ENCODE data around the gene PKHD1.
"Not testable (repeated sequence)": the region's sequence is repeated elsewhere in the genome, so short reads cannot be mapped to it uniquely, and the experiment has no call there.

The PKHD1 gene

DNA sequence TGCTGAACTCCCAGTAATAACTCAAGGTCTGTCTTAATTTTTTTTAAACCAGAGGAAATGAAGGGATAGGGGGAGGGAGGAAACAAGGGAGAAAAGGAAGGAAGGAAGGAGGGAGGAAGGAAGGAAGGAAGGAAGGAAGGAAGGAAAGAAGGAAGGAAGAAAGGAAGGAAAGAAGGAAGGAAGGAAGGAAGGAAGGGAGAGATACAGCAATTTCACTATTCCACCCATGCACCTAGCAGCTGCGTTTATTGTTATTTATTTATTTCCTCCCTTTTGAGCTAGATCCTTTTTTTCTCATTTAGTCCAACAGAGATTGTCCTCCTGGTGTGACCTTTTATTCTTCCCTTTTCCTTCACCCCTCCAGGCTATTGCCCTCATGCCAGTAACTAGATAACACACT lies 97.6 kb downstream of the PKHD1 start:
- no peak for DNase-seq (ENCODE audit: low spot score)

DNA sequence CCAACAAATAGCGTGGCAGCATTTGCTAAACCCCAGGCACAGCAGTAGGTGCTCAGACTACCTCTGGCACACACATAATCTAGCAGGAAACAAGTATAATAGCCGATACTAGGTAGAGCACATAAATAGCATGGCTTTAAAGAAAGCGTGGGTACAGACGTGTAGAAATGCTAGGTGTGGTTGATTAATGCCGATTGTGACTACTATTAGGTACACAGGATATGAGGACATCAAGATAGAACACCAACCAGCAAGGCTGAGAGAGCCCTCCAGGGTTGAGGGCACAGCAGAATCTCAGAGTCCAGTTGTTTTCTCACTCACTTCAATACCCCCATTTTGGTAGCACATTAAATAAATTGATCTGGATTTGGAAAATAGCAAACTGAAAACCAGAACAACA lies 100.5 kb downstream of the PKHD1 start:
- DNase-seq (ENCODE audit: low spot score): no peak

DNA sequence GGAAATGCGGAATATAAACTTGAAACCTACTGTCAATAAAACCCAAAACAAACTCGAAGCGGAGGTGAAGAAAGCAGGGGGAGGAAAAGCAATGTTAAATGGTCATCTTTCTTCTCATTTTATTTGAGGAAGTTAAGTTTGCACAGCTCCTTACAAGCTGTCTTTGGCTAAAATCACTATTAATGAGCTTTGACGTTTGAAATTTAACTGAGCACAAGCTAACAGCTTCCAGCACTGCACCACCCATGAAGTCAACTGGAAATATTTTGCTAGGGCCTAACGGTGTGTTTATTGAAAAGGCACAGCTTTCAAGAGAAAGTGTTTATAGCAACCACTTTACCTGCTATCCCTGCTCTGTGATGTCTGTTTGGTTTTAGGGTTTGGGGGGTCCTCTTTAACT lies 103.8 kb downstream of the PKHD1 start:
- DNase-seq (ENCODE audit: low spot score): no peak

DNA sequence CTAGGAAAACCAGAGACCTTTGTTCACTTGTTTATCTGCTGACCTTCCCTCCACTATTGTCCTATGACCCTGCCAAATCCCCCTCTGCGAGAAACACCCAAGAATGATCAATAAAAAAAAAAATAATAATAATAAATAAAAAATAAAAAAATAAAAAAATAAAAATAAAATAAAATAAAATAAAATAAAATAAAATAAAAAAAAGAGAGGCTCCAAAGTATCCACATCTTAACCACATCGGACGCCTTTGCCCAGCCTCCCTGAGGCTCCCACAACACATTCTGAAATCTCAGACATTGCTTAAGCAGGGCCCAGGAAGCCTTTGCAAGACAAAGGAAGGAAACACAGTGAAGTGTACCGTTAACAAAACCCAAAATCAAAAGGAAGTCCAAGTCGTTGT lies 104.7 kb downstream of the PKHD1 start:
- not testable (repeated sequence) for DNase-seq (ENCODE audit: low spot score)

DNA sequence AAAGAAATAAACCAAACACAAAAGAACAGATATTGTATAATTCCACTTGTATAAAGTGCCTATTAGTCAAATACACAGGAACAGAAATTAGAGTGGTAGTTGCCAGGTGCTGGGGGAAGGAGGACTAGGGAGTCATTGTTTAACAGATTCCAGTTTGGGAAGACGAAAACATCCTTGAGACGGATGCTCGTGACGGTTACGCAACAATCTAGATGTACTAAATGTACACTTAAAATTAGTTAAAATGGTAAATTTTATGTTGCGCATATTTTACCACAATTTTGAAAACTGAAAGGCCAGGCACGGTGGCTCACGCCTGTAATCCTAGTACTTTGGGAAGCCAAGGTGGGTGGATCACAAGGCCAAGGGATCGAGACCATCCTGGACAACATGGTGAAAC lies 111.0 kb downstream of the PKHD1 start:
- no peak for DNase-seq (ENCODE audit: low spot score)

DNA sequence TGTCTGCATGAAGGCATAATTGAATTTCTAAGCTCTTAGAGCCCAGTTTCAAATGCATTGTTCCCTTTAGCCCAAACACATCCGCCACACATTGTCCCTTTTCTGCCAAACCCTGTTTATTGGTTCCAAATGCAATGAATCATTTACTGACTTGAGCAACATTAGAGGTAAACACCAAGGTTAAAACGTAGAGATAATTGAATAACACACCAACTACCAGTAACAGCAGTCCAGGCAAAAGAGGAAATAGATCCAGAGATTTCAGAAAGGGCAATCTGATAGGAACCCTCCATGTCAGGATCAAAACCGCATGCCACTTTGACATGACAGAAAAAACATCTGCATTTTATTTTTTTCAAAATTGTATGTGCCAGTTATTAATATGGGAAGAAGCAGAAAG lies 114.8 kb downstream of the PKHD1 start:
- DNase-seq (ENCODE audit: low spot score): no peak

DNA sequence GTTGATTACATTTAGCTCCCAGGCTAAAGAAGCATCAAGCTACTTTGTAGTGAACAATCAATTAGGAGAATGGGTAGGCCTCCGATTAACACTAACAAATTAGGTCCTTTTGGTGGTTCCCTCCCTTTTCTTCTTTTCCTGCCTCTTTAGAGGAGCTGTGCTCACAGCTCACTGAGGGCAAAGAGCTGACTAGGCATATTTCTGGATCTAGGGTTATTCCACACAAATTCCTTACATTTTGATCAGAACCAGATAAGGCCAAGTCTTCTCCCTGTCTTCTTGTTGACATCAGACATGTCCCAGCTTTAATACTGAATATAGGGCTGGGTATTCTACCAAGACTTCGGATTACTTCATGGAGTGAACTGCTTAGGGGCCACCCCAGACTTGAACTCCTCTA lies 119.1 kb downstream of the PKHD1 start:
- DNase-seq (ENCODE audit: low spot score): no peak

DNA sequence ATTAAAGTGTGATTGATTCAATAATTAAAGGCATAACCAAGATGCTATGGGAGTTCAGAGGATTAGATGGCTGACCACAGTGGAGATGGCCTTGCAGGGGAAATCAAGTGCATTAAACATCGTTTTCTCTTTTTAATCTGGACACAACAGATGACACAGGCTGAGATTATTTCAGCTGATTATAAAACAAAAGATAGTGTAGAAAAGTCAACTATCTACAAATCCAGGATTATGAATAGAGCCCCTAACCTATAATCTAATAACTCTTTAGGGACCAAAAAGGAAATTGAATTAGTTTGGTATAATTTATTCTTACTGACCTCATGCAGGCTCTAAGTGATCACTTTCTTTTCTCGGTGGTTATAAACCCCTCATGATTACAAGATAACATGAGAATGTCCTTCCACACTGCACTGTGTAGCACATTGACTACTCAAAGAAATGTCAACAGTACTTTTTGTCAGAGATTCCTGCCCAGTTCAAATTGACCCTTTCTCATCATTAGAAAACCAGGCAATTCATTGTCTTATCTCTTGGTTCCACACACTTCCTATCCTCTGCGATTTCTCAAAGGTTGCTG lies 122.1 kb downstream of the PKHD1 start:
- no peak for DNase-seq (ENCODE audit: low spot score)

DNA sequence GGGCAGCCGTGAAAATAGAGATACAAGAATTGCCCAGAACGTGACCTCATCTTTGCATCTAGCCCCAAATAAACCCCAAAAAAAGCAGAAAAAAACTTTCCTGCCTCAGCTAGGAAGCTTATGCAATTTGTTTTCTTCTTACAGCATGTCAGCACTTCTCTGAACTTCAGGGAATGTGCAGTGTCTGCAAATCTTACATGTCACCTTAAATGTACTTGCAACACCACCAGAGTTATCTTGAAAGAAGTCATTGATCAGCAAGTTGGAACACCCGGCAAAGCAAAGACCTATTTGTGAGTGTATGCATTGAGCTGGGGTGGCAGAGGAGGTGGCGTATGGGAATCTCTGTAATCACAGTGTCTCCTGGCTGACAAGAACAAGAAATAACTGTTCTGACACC lies 123.4 kb downstream of the PKHD1 start:
- DNase-seq (ENCODE audit: low spot score): no peak

DNA sequence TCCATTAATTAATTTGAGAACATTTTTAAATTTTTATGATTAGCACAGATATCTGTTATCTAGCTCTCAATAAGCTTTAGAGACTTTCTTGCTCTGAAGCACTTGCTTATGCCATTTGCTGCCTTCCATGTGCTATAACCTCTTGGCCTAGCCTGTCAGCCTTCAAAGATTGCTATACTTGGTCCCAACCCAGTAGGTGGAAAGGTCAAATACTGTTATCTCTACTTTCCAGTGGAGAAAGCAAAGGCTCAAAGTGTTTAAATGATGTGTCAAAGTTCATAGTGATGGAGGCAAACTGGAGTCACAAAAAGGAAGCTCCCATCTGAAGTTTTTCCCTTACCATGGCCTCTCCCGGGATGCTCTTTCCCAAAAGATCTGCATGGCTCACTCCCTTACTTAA lies 125.1 kb downstream of the PKHD1 start:
- DNase-seq (ENCODE audit: low spot score): no peak

DNA sequence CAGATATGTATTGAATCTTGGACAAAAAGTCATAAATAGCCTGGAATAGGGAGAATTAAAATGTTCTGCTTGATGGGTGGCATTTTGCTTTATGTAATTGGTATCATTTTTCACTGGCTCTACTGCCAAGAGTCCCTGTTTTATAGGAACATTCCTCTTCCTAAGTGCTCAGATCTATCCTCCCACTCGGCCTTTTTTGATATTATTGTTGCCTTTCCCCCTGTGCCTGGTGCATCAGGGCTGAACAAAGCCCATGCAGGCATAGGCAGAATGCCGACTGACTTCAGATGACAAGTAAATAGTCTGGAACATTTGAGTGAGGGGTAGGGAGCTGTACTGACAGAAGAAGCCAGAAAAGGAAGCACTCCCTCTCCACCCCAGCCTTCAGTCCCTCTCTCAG lies 127.0 kb downstream of the PKHD1 start:
- no peak for DNase-seq (ENCODE audit: low spot score)

DNA sequence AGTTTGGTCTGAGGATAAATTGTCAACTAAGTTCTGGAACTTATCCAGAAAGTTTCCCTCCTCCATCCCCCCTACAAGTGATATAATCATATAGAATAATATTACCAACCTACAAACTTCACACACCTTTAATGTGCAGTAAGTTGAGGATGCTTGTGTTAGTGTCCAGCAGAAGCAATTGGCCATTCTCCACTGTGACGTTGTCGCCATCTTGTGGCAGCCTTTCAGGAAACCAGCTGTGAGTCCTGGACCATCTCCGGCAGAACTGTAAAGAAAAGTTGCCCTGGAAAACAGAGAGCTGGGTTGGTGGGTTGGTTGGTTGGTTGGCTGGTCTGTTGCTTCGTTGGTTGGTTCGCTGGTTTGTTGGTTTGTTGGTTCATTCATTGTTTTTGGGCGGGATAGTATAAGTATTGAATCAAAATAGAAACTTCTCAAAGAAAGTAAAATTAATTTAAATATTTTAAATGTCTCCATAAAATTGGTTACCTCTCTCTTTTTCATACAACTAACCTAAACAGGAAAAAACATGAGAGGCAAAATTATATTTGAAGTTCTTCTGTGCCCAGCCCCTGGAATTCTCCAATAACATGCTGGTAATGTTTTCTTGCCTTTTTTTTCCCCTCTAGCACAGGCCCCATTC lies 127.5 kb downstream of the PKHD1 start:
- peak; percentile 71 for DNase-seq (ENCODE audit: low spot score)

DNA sequence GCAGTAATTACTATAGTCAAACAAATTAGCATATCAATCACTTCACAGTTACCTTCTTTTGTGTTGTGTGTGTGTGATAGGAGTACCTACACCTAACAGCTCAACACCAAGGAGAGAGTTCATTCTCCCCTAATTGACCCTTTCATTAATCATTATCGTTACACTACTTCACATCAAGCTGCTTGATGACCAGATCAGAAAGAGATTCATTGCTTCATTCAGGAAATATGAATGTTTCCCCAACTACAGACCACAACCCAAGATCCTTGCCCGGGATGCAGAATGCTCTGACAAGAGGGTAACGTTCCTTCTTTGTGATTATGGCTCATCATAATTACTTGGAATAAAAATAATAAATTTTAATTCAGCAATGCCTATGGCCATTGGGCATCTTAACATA lies 132.7 kb downstream of the PKHD1 start:
- no peak for DNase-seq (ENCODE audit: low spot score)

DNA sequence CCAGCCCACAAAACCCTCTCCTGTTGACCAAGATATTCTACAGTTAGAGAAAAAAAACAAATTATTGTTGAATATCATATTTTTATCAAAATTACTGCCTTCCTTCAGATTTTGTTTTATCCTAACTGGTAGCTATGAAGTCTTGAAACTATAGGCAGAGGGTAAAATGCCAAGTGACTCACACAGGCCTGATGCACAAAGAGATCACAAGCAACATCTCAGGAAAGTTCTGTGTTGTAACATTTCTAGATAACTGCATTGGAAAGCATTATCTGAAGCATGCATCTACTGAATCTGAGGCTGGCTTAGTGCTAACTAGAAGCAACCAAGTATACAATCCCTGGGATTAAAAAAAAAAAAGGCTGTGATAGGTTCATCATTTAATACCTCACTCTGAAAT lies 134.2 kb downstream of the PKHD1 start:
- DNase-seq (ENCODE audit: low spot score): no peak

DNA sequence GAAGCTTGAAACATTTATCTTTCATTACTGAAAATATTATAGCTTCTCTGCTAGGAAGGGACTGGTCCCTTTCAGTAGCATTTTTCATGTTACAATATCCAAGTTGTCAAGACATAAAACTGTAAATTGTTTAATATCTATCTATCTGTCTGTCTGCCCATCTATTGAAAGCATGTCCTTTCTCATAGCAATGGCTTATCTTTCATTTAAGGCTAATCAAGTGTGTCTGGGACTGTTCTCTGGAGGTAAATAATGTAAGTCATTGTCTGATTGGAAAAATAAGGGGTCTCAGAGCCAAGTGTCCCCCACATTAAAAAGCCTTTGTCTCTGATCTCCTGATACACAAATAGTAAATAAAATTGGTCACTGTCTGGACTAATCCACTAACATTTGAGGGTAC lies 135.5 kb downstream of the PKHD1 start:
- no peak for DNase-seq (ENCODE audit: low spot score)

DNA sequence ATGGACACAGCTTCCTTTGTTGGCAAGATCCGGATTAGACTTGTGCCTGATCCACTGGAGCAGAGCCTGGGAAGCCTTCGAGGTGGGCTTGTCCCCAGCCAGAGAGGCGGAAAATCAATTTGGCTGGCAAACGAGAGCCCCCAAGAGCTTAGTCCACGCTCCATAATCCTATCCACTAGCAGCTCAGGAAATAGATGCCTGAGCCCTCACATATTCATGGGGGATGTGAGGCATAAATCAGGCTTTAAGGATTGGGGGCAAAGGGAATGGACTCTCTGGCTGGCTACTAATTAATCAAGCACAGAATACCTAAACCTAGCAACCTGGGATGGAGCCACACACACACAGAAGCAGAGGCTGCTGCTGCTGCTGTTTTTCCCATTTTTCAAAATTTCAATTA lies 137.9 kb downstream of the PKHD1 start:
- no peak for DNase-seq (ENCODE audit: low spot score)

DNA sequence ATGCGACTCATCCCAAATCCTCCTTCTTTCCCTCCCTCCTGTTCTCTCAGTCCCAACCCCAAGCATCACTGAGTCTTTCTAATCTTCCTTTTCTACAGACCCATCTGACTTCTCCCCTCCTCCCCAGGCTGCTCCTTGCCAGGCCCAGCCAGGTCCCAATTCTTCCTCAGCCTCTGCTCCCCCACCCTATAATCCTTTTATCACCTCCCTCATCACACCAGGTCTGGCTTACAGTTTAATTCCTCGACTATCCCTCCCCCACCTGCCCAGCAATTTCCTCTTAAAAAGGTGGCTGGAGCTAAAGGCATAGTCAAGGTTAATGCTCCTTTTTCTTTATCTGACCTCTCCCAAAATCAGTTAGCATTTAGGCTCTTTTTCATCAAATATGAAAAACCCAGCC lies 147.7 kb downstream of the PKHD1 start:
- not testable (repeated sequence) for DNase-seq (ENCODE audit: low spot score)

DNA sequence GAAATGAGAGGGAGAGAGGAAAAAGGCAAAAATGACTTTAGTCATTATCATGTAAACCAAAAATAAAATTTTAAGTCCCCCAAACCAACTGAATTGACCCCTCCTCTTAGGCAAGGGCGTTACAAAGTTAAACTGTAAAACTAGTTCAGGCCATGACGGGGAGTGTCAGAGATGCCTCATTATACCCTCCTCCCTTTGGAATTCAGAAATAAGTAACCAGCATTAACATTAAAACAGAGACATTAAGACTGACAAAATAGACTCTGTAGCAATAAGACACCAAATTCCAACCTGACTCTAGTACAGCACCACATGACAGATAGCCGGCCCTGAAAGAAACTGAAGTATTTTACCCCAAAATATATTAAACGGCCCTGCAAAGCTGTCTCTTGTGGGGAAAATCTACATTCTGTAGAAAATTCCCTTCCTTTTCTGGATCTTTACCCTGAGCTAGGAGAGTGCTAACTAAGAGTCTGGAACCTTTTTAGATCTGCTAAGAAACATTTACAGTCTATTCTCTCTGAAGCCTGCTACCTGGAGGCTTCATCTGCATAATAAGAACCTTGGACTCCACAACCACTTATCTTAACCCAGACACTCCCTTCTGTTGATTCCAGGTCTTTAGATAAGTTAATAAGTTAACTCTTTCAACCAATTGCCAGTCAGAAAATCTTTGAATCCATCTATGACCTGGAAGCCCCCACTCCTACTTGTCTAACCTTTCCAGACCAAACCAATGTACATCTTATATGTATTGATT lies 150.7 kb downstream of the PKHD1 start:
- DNase-seq (ENCODE audit: low spot score): no peak

DNA sequence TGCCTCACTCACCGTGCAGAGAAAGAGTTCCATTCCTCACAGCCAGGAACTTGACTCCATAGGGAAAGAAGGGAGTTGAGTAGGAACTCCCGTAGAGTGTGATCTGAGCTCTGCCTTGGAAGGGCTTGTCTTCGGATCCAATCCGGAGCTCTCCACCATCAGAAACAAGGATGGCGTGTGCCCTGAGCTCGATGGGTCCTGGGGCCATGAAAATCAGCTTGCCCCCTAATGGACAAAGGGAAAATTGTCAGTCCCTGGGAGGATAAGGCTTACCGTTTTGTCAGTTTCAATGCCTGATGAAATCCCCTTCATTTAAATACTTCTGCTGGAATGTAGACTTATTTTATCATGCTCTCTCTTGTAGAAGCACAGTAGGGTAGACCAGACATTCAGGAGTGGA lies 153.3 kb downstream of the PKHD1 start:
- DNase-seq (ENCODE audit: low spot score): no peak

DNA sequence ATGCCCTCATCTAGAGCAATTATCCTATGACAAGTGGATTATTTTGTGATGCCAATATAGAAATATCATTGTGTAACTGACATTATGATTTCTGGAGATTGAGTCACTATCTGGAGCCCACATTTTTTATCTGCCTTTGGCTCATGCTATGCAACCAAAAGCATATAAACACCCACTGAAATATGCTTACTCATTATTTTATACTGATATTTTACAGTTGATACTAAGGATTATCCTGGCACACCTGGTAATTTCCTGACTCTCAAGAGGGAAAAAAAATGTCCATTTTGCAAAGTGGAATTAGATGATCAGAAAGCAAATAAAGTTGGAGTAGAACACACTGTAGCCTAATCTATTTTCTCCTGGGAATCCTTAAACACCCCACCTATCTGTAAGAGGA lies 154.5 kb downstream of the PKHD1 start:
- no peak for DNase-seq (ENCODE audit: low spot score)

DNA sequence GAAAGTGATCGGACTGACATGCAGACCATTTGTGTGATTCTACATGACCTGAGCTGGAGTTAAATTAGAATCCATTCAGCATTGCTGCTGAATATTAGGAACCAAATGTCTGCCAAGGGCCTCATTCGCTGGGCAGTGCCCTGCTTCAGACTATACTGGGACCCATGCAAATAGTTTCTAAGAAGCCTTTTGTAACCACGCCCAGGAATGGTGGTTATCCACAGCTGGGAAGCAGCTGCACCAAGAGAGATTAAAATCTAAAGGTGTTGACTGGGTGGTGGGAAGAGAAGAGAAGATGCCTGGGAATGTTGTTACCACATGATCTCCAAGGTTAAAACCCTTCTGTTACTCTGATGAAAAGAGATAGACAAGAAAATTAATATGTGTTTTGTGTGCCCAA lies 156.8 kb downstream of the PKHD1 start:
- DNase-seq (ENCODE audit: low spot score): no peak

DNA sequence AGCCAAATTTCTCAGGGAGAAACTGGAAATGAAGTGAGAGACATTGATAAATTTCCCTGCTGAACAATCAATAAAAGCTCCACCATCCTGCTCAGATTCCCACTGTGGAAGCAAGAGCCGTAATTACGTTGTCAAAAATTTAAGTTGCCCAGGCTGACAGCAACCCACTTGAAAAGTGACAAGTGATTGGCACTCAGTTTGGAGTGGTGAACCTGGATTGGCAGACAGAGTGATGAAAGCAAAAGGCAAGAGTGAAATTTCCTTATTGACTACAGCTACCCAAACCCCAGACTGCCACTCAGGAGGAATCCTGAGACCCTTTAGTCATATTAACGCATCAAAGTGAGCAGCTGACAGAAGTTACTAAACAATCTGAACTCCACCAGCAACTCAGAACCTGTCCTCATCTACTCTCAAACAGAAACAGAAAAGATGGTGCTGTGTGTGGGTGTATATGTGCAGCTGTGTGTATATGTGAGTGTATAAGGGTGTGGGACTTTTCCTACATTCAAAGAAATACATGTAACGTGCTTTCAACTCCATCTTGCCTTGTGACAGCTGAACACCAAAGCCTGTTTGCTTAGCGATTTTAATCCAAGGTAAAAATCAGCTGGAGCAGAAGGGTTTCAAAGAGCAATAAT lies 157.4 kb downstream of the PKHD1 start:
- no peak for DNase-seq (ENCODE audit: low spot score)

DNA sequence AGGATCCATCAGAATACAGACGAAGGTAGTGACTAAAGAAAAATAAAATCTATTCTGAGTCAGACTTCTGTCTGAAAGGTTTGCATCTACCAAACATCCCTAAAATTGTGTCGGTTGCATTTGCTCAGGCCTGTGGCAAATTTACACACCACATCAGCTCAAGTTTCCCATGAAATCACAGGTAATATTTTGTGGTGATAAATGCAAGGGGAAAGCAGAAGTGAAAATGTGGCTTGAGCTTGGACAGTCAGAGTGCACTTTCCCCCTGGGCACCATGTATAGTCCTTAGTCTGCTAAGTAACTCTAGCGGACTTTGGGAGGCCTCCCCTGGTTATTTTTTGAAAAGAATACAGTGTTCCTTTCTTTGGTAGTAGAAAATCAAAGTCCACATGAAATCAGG lies 159.1 kb downstream of the PKHD1 start:
- no peak for DNase-seq (ENCODE audit: low spot score)
